ENCODE data around the gene PLCG2.

DNA sequence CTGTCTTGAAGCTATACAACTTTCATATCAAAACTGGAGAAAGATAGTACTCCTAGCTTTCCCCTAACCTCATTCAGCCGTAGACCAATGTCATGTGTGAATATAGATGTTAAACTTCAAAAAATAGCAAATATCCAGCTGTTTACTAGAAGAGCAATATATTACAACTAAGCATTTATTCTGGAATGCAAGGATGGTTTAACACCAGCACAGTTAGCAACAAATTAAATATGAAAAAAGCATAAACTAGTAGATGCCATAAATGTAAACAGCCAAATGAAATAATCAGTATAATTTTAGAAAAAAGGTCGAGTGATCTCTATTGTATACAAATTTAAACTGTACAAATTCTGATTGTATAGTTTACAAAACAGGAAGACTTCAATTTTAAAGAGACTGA lies 172.5 kb downstream of the PLCG2 start:
- TF ChIP-seq, protein P1, sequence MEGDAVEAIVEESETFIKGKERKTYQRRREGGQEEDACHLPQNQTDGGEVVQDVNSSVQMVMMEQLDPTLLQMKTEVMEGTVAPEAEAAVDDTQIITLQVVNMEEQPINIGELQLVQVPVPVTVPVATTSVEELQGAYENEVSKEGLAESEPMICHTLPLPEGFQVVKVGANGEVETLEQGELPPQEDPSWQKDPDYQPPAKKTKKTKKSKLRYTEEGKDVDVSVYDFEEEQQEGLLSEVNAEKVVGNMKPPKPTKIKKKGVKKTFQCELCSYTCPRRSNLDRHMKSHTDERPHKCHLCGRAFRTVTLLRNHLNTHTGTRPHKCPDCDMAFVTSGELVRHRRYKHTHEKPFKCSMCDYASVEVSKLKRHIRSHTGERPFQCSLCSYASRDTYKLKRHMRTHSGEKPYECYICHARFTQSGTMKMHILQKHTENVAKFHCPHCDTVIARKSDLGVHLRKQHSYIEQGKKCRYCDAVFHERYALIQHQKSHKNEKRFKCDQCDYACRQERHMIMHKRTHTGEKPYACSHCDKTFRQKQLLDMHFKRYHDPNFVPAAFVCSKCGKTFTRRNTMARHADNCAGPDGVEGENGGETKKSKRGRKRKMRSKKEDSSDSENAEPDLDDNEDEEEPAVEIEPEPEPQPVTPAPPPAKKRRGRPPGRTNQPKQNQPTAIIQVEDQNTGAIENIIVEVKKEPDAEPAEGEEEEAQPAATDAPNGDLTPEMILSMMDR (conservative IDR thresholded peaks at IDR 0.05; ENCODE audit: low read length) = no peak
- no peak for TF ChIP-seq EZH2phosphoT487 (IDR thresholded peaks at IDR 0.05; ENCODE audit: borderline replicate concordance, low read depth, low read length)

Data from OCI-LY7 (cell line).